ENCODE measurements around the gene DEDD2. TPM values are rescaled to one million over a fixed set of nuclear protein-coding genes. Genes with fewer than 3 reads are reported as not detected.

Gene DEDD2
- polyA plus RNA-seq, 5 donors, result 16.5 to 25.4 (median 21.5) TPM

DNA sequence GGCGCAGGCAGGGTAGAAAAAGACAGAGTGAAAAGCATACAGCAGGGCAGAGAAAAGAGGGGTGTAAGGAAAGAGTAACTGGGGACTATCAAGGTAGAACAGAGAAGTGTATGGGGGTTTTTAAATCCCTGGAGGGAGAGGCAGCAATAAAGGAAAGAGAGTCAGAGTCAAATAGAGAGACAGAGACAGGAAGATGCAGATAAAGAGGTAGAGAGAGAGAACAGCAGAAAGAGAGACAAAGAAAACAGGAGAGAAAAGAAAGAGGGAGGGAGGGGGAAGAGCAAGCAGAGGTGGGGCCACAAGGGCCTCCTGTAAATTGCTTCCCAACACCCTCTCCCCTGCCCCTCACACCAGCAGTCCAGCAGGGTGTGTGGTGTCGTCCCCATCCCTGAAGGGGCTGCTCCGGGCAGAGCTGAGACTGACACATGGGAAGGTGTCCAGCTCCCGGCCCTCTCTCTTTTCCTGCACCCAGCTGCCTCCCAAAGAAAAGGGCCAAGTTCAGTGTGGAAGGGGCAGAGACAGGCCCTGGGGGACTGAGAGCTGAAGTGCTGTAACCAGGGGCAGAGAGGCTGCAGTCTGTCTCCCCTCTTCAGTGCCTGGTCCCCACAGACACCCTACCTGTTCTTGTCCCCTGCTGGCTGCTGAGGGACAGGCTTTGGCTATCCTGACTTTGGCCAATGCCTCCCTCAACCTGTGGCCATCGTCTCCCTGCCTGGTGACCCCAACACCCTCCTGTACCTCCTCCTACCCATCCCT is 67.9 kb downstream of the DEDD2 start:
- no peak for DNase-seq

Other genes starting within 250 kb of the DEDD2 start
- under 1 TPM in 3 of 5 donors, not detected in 2; 0.19 to 0.38 (median 0.24) TPM for gene ATP1A3, start 223.4 kb downstream of the DEDD2 start, polyA plus RNA-seq (ENCODE audit: insufficient read depth in 1 of 5, insufficient read length in 5 of 5, low replicate concordance in 1 of 5)
- 1 to 10 TPM; 3.8 to 8.0 (median 6.0) TPM for gene GRIK5, start 147.5 kb downstream of the DEDD2 start, polyA plus RNA-seq (ENCODE audit: insufficient read depth in 1 of 5, insufficient read length in 5 of 5, low replicate concordance in 1 of 5)
- 10 to 100 TPM in 4 of 5 donors, 1 to 10 TPM in 1; 9.6 to 16.1 (median 12.2) TPM for gene ZNF574, start 141.5 kb downstream of the DEDD2 start, polyA plus RNA-seq (ENCODE audit: insufficient read depth in 1 of 5, insufficient read length in 5 of 5, low replicate concordance in 1 of 5)
- gene POU2F2, start 85.2 kb downstream of the DEDD2 start, polyA plus RNA-seq (ENCODE audit: insufficient read depth in 1 of 5, insufficient read length in 5 of 5, low replicate concordance in 1 of 5), result 1 to 10 TPM; 1.1 to 1.7 (median 1.5) TPM
- 10 to 100 TPM in 1 of 5 donors, 1 to 10 TPM in 4; 6.7 to 10.7 (median 8.5) TPM for gene ZNF526, start 2.6 kb upstream of the DEDD2 start, polyA plus RNA-seq (ENCODE audit: insufficient read depth in 1 of 5, insufficient read length in 5 of 5, low replicate concordance in 1 of 5)
- 10 to 100 TPM; 52.9 to 77.6 (median 60.6) TPM for gene GSK3A, start 24.9 kb upstream of the DEDD2 start, polyA plus RNA-seq (ENCODE audit: insufficient read depth in 1 of 5, insufficient read length in 5 of 5, low replicate concordance in 1 of 5)
- gene ERF, start 37.5 kb upstream of the DEDD2 start, polyA plus RNA-seq (ENCODE audit: insufficient read depth in 1 of 5, insufficient read length in 5 of 5, low replicate concordance in 1 of 5), result 10 to 100 TPM; 31.0 to 58.4 (median 42.0) TPM
- 10 to 100 TPM; 31.8 to 67.6 (median 45.4) TPM for gene CIC, start 51.6 kb upstream of the DEDD2 start, polyA plus RNA-seq (ENCODE audit: insufficient read depth in 1 of 5, insufficient read length in 5 of 5, low replicate concordance in 1 of 5)
- gene PRR19, start 84.5 kb upstream of the DEDD2 start, polyA plus RNA-seq (ENCODE audit: insufficient read depth in 1 of 5, insufficient read length in 5 of 5, low replicate concordance in 1 of 5), result 1 to 10 TPM; 1.1 to 2.0 (median 1.4) TPM
- gene PAFAH1B3, start 84.9 kb upstream of the DEDD2 start, polyA plus RNA-seq (ENCODE audit: insufficient read depth in 1 of 5, insufficient read length in 5 of 5, low replicate concordance in 1 of 5), result 100 to 1,000 TPM in 1 of 5 donors, 10 to 100 TPM in 4; 74.9 to 112 (median 84.6) TPM
- 1 to 10 TPM in 2 of 5 donors, under 1 TPM in 3; 0.50 to 1.4 (median 0.84) TPM for gene TMEM145, start 95.6 kb upstream of the DEDD2 start, polyA plus RNA-seq (ENCODE audit: insufficient read depth in 1 of 5, insufficient read length in 5 of 5, low replicate concordance in 1 of 5)
- gene MEGF8, start 108.0 kb upstream of the DEDD2 start, polyA plus RNA-seq (ENCODE audit: insufficient read depth in 1 of 5, insufficient read length in 5 of 5, low replicate concordance in 1 of 5), result 10 to 100 TPM; 21.4 to 39.5 (median 27.9) TPM
- gene CNFN, start 172.6 kb upstream of the DEDD2 start, polyA plus RNA-seq (ENCODE audit: insufficient read depth in 1 of 5, insufficient read length in 5 of 5, low replicate concordance in 1 of 5), result under 1 TPM in 4 of 5 donors, not detected in 1; 0.59 to 0.74 (median 0.61) TPM
- gene LIPE, start 209.7 kb upstream of the DEDD2 start, polyA plus RNA-seq (ENCODE audit: insufficient read depth in 1 of 5, insufficient read length in 5 of 5, low replicate concordance in 1 of 5), result 10 to 100 TPM in 2 of 5 donors, 1 to 10 TPM in 3; 7.3 to 11.7 (median 9.4) TPM
- 10 to 100 TPM in 4 of 5 donors, 1 to 10 TPM in 1; 9.0 to 21.5 (median 16.0) TPM for gene CXCL17, start 225.3 kb upstream of the DEDD2 start, polyA plus RNA-seq (ENCODE audit: insufficient read depth in 1 of 5, insufficient read length in 5 of 5, low replicate concordance in 1 of 5)

Data from right lung (tissue), 5 donors.